ENCODE data around the gene EPHA4. TPM values are rescaled to one million over a fixed set of nuclear protein-coding genes. Genes with fewer than 3 reads are reported as not detected.

Gene EPHA4
- total RNA-seq, 2 donors from 2014 or later: 8.9 to 17.1 TPM

GRCh38 chr2:221602938-221603337 is 30.8 kb upstream of the EPHA4 start:
- TF ChIP-seq CTCF (IDR thresholded peaks at IDR 0.05): no peak
- H3K27ac ChIP-seq: no peak overlapping the region
- no peaks in the 10 kb centered on the region for H3K27me3 ChIP-seq
- intact Hi-C loops (cut with DNase I): no loop called here
- DNase-seq: no peak
- H3K4me3 ChIP-seq: no peak overlapping the region
- no peaks in the 10 kb centered on the region for H3K36me3 ChIP-seq
- H3K9me3 ChIP-seq: no peaks in the 10 kb centered on the region
- no peak overlapping the region for H3K9ac ChIP-seq (ENCODE audit: low read depth in 2 of 2, low read length in 2 of 2)
- H3K4me1 ChIP-seq: no peaks in the 10 kb centered on the region

- intact Hi-C loops (cut with DNase I): no loop called here
- Histone ChIP-seq H3K4me1 (no peaks in the 10 kb centered on the region), H3K4me3 (no peak overlapping the region), H3K9me3 (no peaks in the 10 kb centered on the region), H3K9ac (ENCODE audit: low read depth in 2 of 2, low read length in 2 of 2) (no peak overlapping the region), H3K36me3 (no peaks in the 10 kb centered on the region), H3K27ac (no peak overlapping the region), H3K27me3 (no peaks in the 10 kb centered on the region)
- TF ChIP-seq CTCF (IDR thresholded peaks at IDR 0.05): no peak
- no peak for DNase-seq
Observed at GRCh38 chr2:221601376-221601775, 29.3 kb upstream of the EPHA4 start.

- H3K36me3 ChIP-seq: no peaks in the 10 kb centered on the region
- no peak for TF ChIP-seq CTCF (IDR thresholded peaks at IDR 0.05)
- H3K4me1 ChIP-seq: no peaks in the 10 kb centered on the region
- DNase-seq: no peak
- no peaks in the 10 kb centered on the region for H3K27me3 ChIP-seq
- no peaks in the 10 kb centered on the region for H3K9me3 ChIP-seq
- intact Hi-C loops (cut with DNase I): no loop called here
- no peak overlapping the region for H3K27ac ChIP-seq
- no peak overlapping the region for H3K9ac ChIP-seq (ENCODE audit: low read depth in 2 of 2, low read length in 2 of 2)
- no peak overlapping the region for H3K4me3 ChIP-seq
Observed at GRCh38 chr2:221600388-221600787, 28.3 kb upstream of the EPHA4 start.

GRCh38 chr2:221596192-221596591 is 24.1 kb upstream of the EPHA4 start:
- no peak for TF ChIP-seq CTCF (IDR thresholded peaks at IDR 0.05)
- no peak overlapping the region for H3K9ac ChIP-seq (ENCODE audit: low read depth in 2 of 2, low read length in 2 of 2)
- no peaks in the 10 kb centered on the region for H3K27me3 ChIP-seq
- H3K9me3 ChIP-seq: no peaks in the 10 kb centered on the region
- H3K4me3 ChIP-seq: no peak overlapping the region
- no peaks in the 10 kb centered on the region for H3K36me3 ChIP-seq
- H3K4me1 ChIP-seq: no peaks in the 10 kb centered on the region
- intact Hi-C loops (cut with DNase I): no loop called here
- no peak for DNase-seq
- H3K27ac ChIP-seq: no peak overlapping the region

GRCh38 chr2:221590861-221591365 is 18.8 kb upstream of the EPHA4 start:
- TF ChIP-seq CTCF (IDR thresholded peaks at IDR 0.05): no peak
- Histone ChIP-seq H3K9me3 (no peaks in the 10 kb centered on the region), H3K36me3 (no peaks in the 10 kb centered on the region), H3K4me3 (no peak overlapping the region), H3K9ac (ENCODE audit: low read depth in 2 of 2, low read length in 2 of 2) (no peak overlapping the region), H3K27ac (no peak overlapping the region), H3K4me1 (no peaks in the 10 kb centered on the region), H3K27me3 (no peaks in the 10 kb centered on the region)
- intact Hi-C loops (cut with DNase I): no loop called here
- DNase-seq: no peak
